Measurements from ENCODE around the gene MAD1L1.
"Not testable (repeated sequence)": the region's sequence is repeated elsewhere in the genome, so short reads cannot be mapped to it uniquely, and the experiment has no call there.

MAD1L1 gene

DNA sequence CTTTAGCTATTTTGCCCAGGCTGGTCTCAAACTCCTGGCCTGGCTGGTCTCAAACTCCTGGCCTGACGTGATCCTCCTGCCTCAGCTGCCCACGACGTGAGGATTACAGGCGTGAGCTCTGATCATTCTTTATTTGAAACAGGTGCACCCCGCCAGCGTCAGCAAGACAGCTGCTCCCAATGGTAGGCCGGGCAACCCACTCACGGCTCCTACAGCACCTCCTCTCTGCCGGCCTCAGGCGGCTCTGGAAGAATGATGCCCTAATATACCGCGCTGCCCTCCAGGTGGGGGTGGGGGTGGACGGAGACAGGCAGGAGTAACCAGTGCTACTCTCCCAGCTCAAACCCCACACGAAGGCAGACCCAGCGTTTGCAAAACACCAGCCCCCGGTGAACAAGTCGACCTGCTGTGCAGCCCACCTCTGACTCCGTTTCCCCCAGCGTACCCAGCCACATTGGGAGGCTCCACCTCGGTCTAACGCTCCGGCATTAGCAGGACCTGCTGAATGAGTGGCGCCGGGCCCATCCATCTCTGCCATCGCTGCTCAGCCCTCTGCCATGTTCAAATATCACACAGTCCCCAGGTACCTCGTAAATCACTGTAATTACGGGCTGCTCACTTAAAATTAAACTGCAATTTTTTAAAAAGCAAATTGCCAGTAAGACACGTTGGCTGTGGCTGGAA is 414.0 kb downstream of the MAD1L1 start (continued):
- TF ChIP-seq KLF1 (tag by site-specific recombination; IDR thresholded peaks at IDR 0.05) = no peak

GRCh38 chr7:1817061-1817712 is 415.6 kb downstream of the MAD1L1 start:
- no peak for TF ChIP-seq IKZF3 (tag by site-specific recombination; IDR thresholded peaks at IDR 0.05)
- TF ChIP-seq ZNF248 (tag by site-specific recombination; IDR thresholded peaks at IDR 0.05) = no peak
- TF ChIP-seq ZFHX2 (tag by site-specific recombination; conservative IDR thresholded peaks at IDR 0.05) = no peak
- no peak for TF ChIP-seq ZNF529 (tag by site-specific recombination; IDR thresholded peaks at IDR 0.05; ENCODE audit: insufficient replicate concordance)
- no peak for TF ChIP-seq GLI4 (tag by site-specific recombination; IDR thresholded peaks at IDR 0.05)
- TF ChIP-seq ZSCAN23 (tag by site-specific recombination; IDR thresholded peaks at IDR 0.05) = no peak
- TF ChIP-seq, protein P1, sequence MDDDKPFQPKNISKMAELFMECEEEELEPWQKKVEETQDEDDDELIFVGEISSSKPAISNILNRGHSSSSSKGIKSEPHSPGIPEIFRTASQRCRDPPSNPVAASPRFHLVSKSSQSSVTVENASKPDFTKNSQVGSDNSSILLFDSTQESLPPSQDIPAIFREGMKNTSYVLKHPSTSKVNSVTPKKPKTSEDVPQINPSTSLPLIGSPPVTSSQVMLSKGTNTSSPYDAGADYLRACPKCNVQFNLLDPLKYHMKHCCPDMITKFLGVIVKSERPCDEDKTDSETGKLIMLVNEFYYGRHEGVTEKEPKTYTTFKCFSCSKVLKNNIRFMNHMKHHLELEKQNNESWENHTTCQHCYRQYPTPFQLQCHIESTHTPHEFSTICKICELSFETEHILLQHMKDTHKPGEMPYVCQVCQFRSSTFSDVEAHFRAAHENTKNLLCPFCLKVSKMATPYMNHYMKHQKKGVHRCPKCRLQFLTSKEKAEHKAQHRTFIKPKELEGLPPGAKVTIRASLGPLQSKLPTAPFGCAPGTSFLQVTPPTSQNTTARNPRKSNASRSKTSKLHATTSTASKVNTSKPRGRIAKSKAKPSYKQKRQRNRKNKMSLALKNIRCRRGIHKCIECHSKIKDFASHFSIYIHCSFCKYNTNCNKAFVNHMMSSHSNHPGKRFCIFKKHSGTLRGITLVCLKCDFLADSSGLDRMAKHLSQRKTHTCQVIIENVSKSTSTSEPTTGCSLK (tag by site-specific recombination; IDR thresholded peaks at IDR 0.05) = no peak
- no peak for TF ChIP-seq ZNF654 (tag by site-specific recombination; IDR thresholded peaks at IDR 0.05; ENCODE audit: low read depth)
- no peak for TF ChIP-seq ZNF311 (tag by site-specific recombination; IDR thresholded peaks at IDR 0.05; ENCODE audit: borderline replicate concordance)
- TF ChIP-seq GLIS1 (tag by site-specific recombination; IDR thresholded peaks at IDR 0.05) = no peak
- Histone ChIP-seq H3K36me3 (ENCODE audit: control insufficient read depth in 2 of 2, insufficient read depth in 1 of 2, low read length in 2 of 2) (no peaks in the 10 kb centered on the region), H3K9me3 (ENCODE audit: control insufficient read depth, insufficient read depth, low read depth, low read length) (no peaks in the 10 kb centered on the region), H3K4me1 (ENCODE audit: control insufficient read depth, insufficient read depth, low read length) (no peaks in the 10 kb centered on the region), H3K27ac (ENCODE audit: extremely low read depth, low read depth, low read length) (no peak overlapping the region), H3K4me3 (ENCODE audit: low read depth, low read length) (no peak overlapping the region)
- POLR2A ChIA-PET = no interaction called here
- CTCF ChIA-PET = interaction anchor here (0.6 kb wide), 1 partner anchor 29 kb away, joined by 4 read pairs; no protein-coding TSS in a partner anchor

DNA sequence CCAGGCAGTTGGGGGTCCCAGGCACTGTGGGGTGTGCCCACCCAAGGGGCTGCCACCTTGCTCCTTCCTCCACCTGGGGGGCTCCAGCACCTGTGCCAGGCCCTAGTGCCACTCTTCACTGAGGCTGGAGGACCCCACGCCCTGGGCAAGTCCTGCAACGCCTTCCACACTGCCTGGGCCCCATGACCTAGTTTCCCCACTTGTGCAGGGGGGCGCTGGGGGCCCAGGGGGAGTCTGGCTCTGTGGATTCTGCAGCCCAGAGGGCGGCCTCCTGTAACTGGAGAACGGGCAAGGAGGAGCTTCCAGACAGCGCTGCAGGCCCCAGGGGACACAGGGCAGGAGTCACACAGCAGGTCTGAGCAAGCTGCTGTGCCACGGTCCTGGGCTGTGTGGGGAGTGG is 416.3 kb downstream of the MAD1L1 start:
- H3K9me3 ChIP-seq (ENCODE audit: control insufficient read depth, insufficient read depth, low read depth, low read length); H3K4me3 ChIP-seq (ENCODE audit: low read depth, low read length); H3K4me1 ChIP-seq (ENCODE audit: control insufficient read depth, insufficient read depth, low read length); H3K27ac ChIP-seq (ENCODE audit: extremely low read depth, low read depth, low read length); H3K36me3 ChIP-seq (ENCODE audit: control insufficient read depth in 2 of 2, insufficient read depth in 1 of 2, low read length in 2 of 2); POLR2A ChIA-PET: not testable (repeated sequence)
- CTCF ChIA-PET = interaction anchor here (0.6 kb wide), 1 partner anchor 30 kb away, joined by 4 read pairs; no protein-coding TSS in a partner anchor

DNA sequence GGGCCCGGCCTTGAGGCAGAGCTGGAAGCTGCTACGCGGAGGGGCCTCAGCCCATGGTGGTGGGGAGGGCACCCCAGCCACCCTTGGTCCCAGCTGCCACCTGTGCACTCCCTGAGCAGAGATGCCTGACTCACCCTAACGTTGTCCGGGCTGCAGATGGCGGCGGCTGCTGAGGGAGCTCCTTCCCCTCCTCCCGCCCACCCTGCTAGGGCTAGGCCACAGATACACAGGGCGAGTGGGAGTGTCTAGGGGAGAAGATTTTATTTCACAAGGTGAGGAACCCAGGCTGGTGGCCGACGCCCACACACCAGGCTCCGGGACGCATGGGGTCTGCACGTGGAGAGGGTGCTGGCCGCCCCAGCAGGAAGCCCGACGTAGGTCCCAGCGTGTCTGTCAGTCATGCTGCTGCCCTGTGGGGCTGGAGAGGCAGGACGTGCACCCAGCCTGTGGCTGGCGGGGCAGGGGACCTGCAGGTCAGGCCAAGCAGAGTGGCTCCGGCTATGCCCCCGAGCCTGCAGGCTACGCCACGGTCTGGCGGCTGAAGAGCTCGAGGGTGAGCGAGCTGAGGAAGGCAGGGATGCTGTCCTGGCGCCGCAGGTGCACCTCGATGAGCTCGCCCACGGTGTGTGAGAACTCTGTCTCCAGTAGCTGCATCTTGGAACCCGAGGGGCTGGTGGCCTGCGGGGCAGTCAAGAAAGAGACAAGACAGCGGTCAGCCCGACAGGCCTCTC is 417.0 kb downstream of the MAD1L1 start:
- H3K36me3 ChIP-seq (ENCODE audit: control insufficient read depth in 2 of 2, insufficient read depth in 1 of 2, low read length in 2 of 2); H3K4me3 ChIP-seq (ENCODE audit: low read depth, low read length); CTCF ChIA-PET; POLR2A ChIA-PET; H3K9me3 ChIP-seq (ENCODE audit: control insufficient read depth, insufficient read depth, low read depth, low read length); H3K27ac ChIP-seq (ENCODE audit: extremely low read depth, low read depth, low read length); H3K4me1 ChIP-seq (ENCODE audit: control insufficient read depth, insufficient read depth, low read length): not testable (repeated sequence)
- TF ChIP-seq ZFHX2 (tag by site-specific recombination; conservative IDR thresholded peaks at IDR 0.05) = peak; percentile 31; the same call in 1 of the 2 replicates
- peak; percentile 31; the same call in 1 of the 2 replicates for TF ChIP-seq EGR2 (tag by site-specific recombination; IDR thresholded peaks at IDR 0.05; ENCODE audit: low read depth)

DNA sequence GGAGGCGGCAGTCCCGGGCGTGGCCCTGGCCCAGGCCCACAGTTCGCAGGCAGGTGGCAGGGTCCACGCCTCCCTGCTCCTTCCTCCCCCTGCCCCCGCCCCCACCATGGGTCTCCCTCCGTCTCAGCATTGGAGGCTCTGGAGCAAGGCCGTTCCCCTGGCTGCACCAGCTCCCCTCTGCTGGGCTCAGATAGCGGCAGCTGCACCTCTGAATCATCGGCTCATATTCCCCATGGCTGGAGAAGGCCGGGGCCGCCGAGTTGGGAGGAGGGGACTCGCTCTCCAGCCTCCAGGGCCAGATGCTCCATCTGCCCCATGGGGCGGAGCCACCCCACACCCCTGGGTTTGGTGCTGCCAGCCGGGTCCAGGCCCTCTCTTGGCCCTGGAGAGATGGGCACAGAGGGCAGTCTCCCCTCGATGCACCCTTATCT is 417.7 kb downstream of the MAD1L1 start:
- Histone ChIP-seq H3K4me3 (ENCODE audit: low read depth, low read length) (no peak overlapping the region), H3K27ac (ENCODE audit: extremely low read depth, low read depth, low read length) (no peak overlapping the region), H3K36me3 (ENCODE audit: control insufficient read depth in 2 of 2, insufficient read depth in 1 of 2, low read length in 2 of 2) (no peaks in the 10 kb centered on the region), H3K9me3 (ENCODE audit: control insufficient read depth, insufficient read depth, low read depth, low read length) (no peaks in the 10 kb centered on the region), H3K4me1 (ENCODE audit: control insufficient read depth, insufficient read depth, low read length) (no peaks in the 10 kb centered on the region)
- ChIA-PET CTCF (no interaction called here), POLR2A (no interaction called here)
- TF ChIP-seq SETDB1 (IDR thresholded peaks at IDR 0.05; ENCODE audit: insufficient read length, low read length) (no peak), ZFHX2 (tag by site-specific recombination; conservative IDR thresholded peaks at IDR 0.05) (0 out of 2 replicates have a peak, but pooled peaks have one; percentile 24), ZNF341 (tag by site-specific recombination; IDR thresholded peaks at IDR 0.05; ENCODE audit: low read depth) (peak; percentile 63), KLF1 (tag by site-specific recombination; IDR thresholded peaks at IDR 0.05) (peak; percentile 91), ZSCAN30 (tag by site-specific recombination; IDR thresholded peaks at IDR 0.05) (no peak), PATZ1 (tag by site-specific recombination; IDR thresholded peaks at IDR 0.05) (no peak), ZNF776 (tag by site-specific recombination; IDR thresholded peaks at IDR 0.05; ENCODE audit: borderline replicate concordance) (no peak)

Measured in HEK293 (cell line).